Activated gamma-delta T cell treated with anti-CD3 and anti-CD28 coated beads, Interleukin-2, amount 50 U/mL, for 16 hours (primary cell): ENCODE data around the gene DEFB128.
"Not testable (repeated sequence)": the region's sequence is repeated elsewhere in the genome, so short reads cannot be mapped to it uniquely, and the experiment has no call there.

ENCODE experiments used
- DNase-seq: peaks from one replicate; pipeline ENCODE4 v3.0.0-alpha.2; 2020; ENCODE audit warnings: low read depth

Gene DEFB128

GRCh38 chr20:189611-190010, at the start of gene DEFB128:
Gene DEFB128 (minus strand): TSS chr20:189711. CDS start chr20:189623, 88 bp downstream.
- no peak for DNase-seq

GRCh38 chr20:237929-238328, 48.4 kb upstream of the DEFB128 start:
- no peak for DNase-seq

DNA sequence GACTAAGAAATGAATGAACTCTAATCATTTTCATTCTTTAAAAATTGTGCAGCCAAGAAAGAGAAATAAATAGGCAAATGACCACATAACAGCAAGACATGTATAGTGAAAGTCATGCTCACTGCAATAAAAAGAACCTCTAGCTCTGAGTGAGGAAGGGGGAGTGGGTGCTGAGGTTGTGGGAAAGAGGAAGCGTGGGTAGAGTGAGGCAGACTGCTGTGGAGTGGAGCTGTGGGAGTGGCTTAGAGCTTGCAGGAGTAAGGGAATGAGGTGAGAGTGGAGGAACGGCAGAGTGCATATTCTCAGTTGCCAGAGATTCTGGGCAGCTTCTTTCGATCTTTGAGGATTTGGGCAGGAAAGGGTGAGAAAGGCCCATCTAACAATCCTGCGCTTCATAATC, 48.0 kb upstream of the DEFB128 start:
- DNase-seq, result no peak

DNA sequence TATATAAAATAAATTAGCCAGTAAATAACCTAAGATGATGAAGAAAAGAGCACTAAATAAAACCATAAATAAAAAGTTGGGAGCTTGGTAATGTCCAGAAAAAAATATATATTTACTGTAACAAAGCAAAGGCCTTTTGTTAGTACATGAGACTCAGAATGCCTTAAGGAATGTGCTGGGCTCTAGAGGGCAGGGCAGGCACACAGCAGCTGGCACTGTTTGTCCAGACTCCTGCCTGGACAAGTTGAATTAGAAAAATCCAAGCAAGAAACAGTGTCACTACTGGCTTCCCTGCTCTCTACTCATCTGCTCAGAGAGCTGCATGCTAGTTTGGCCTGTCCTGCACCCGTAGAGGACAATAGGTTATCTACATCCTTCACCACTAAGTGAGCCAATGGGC, 46.4 kb upstream of the DEFB128 start:
- DNase-seq, result no peak

DNA sequence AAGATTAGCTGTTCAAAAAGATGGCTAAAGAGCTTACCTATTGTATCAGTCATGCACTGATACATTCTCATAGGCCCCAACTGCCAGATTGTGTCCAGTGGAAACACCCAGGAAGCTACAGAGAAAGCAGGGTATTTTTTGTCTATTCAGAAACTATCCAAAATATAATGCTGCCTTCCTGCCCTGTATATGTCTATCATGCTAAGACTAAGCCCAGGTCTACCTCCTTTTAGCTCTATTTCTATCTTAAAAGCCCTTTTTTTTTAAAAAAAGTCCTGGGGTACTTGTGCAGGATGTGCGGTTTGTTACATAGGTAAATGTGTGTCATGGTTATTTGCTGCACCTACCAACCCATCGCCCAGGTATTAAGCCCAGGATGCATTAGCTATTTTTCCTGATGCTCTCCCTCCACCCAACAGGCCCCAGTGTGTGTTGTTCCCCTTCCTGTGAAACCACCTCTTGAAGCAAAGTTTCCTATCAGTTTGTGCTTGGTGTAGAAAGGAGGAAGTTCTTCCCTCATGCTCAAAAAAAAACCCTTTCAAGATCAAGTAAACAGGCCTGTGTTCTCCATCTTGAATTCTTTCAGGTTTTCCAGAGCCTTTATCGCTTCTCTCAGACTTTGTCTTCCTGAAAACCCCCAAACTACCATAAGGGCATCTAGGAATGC, 38.1 kb upstream of the DEFB128 start:
- no peak for DNase-seq

- no peak for DNase-seq
Measured at GRCh38 chr20:226958-227357, 37.4 kb upstream of the DEFB128 start, which contains the start of gene DEFB129. Gene DEFB129 (plus strand): TSS chr20:227258. CDS start chr20:227289, 31 bp downstream.

DNA sequence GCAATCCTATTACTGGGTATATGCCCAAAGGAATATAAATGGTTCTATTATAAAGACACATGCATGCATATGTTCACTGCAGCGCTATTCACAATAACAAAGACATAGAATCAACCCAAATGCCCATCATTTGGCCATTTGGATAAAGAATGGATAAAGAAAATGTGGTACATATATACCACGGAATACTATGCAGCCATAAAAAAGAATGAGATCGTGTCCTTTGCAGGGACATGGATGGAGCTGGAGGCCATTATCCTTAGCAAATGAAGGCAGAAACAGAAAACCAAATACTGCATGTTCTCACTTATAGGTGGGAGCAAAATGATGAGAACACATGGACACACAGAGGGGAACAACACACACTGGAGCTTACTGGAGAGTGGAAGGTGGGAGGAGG, 36.4 kb upstream of the DEFB128 start:
- DNase-seq, result not testable (repeated sequence)

- no peak for DNase-seq
Measured at GRCh38 chr20:221258-221830, 31.8 kb upstream of the DEFB128 start.

- no peak for DNase-seq
Measured at GRCh38 chr20:219290-220115, 30.0 kb upstream of the DEFB128 start.

GRCh38 chr20:217266-217665, 27.8 kb upstream of the DEFB128 start:
- DNase-seq, result no peak

DNA sequence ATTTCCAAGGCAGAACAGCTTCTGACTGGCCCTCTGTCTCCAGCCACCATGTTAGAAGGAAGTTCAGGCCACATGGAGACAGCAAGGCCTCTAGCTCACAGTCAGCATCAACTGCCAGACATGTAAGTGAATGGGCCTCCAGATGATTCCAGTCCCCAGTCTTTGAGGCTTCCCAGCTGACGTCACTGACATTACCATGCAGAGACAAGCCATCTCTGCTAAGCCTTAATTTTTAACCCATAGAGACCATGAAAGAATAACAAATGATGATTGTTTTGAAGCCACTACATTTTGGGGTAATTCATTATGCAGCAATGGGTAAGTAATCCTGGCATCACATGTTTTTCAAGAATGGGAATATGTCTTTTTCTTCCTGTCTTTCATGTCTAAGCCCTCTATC, 26.3 kb upstream of the DEFB128 start:
- DNase-seq, result no peak

DNA sequence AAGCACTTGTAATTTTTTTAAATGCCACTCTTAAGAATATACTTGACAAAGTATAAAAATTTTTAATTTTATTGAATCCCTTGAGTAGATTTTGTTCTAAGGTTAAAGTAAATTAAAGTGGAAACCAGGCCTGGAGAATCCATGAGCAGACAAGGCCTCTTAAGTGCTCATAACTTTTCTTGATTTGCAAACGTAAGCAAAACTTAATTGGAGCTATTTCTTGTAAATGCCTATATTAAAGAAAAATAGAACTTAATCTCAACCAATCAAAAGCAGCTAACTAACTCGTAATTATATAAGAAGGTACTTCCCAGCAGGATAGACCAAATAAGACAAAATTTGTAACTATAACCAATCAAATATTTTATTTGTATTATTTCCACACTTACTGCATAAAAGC, 24.9 kb upstream of the DEFB128 start:
- no peak for DNase-seq

DNA sequence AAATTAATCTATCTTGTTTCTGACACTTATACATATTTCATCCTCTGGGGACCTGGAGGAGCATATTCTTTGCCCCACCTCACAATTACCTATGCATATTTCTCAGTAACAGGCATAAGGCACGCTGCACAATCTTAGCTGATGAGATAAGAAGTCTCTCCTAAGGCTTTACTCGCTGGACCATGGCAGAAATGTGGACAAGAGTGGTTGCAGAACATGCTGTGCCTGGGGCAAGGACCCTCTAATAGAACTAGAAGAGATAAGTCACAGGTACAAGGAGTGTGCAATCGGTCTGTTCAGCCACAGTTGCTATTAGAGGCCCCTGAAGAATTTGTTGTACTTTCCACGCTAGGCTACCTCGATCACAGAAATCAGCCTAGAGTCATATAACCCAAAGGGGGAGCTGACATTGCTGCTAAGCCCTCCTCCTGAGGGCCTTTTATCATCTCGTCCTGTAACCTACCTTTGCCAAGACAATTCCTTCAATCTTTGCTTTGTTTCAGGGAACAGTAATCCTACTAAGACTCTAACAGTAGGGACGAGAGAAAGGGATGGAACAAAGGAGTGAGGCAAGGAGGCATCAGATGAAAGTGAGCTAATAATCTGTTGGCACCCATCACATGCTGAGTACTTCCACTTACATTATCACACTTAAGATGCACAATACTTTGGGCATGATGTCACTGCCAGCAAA, 21.4 kb upstream of the DEFB128 start:
- no peak for DNase-seq

DNA sequence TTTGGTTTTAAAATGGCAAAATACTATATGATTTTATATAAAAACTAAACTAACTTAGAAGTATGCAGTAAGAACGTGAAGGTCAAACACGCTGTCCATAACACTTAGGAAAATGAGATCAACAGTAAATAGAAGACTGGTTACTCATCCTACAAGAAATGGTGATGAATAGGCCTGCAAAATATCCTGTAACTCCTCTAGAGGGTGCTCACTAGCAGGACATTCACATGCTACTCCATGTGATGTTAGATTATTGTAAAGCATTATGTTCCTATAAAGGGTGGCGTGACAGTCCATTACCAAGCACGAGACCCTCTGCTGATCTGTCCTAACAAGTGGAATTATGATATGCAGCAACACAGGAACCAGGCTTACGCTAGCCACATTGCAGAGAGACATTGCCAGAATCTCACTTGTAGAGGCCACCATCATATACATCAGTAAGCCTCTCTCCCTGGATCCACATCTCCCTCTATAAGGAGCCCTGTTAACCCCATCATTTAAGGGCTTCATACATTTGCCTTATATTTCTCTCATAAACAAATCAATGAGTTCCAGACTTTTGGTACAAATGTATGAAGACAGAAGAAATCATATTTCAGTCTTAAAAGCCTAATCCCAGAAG, 19.5 kb upstream of the DEFB128 start:
- no peak for DNase-seq

GRCh38 chr20:203630-204029, 14.1 kb upstream of the DEFB128 start:
- not testable (repeated sequence) for DNase-seq

GRCh38 chr20:199996-200395, 10.5 kb upstream of the DEFB128 start:
- no peak for DNase-seq

DNA sequence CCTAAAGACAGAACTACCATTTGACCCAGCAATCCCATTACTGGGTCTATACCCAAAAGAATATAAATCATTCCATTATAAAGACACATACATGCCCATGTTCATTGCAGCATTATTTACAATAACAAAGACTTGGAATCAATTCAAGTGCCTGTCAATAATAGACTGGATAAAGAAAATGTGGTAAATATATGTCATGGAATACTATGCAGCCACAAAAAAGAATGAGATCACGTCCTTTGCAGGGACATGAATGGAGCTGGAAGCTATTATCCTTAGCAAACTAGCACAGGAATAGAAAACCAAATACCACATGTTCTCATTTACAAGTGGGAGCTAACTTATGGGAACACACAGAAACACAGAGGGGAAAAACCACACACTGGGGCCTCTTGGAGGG, 8.7 kb upstream of the DEFB128 start:
- DNase-seq, result no peak

- DNase-seq, result no peak
Measured at GRCh38 chr20:187733-188132, 1.8 kb downstream of the DEFB128 start.

GRCh38 chr20:184288-184687, 5.2 kb downstream of the DEFB128 start:
- no peak for DNase-seq

GRCh38 chr20:168876-169275, 20.6 kb downstream of the DEFB128 start:
- DNase-seq, result no peak

- DNase-seq, result no peak
Measured at GRCh38 chr20:164618-165017, 24.9 kb downstream of the DEFB128 start.

DNA sequence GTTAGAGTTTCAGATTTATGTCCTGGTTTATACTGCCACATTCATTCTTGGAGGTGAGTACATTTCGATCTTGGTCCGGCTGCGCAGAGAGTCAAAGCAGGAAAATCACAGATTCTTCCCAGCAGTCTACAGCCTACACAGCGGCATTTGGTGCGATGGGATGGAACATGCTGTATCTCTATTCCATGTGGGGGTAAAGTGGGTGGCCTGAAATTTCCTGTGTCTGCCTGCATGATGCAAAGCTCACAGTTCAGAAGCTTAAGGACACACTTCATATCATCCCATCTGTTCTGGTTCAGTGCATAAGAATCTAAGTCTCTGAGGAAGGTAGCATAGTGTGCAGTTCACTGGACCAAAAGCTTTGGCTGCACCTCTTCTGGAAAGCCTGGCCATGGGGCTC, 32.4 kb downstream of the DEFB128 start, which contains the start of gene DEFB127:
Gene DEFB127 (plus strand): TSS at position 301 of the 400 bp plus-strand sequence. CDS start 91 bp downstream, at position 392.
- no peak for DNase-seq
